ENCODE data around the gene NMRAL1. TPM values are rescaled to one million over a fixed set of nuclear protein-coding genes. Genes with fewer than 3 reads are reported as not detected.

NMRAL1 gene
- total RNA-seq, 1 donor from 2014 or later: 35.3 TPM

GRCh38 chr16:4498546-4499195 is 24.2 kb upstream of the NMRAL1 start:
- Mint-ChIP-seq H3K9me3 (ENCODE audit: unreplicated experiment) (no peaks in the 10 kb centered on the region), H3K4me3 (ENCODE audit: unreplicated experiment) (no peak overlapping the region), H3K27me3 (ENCODE audit: unreplicated experiment) (no peaks in the 10 kb centered on the region), H3K36me3 (ENCODE audit: low read depth, unreplicated experiment) (peaks cover 22% of the 10 kb centered on the region), H3K27ac (ENCODE audit: unreplicated experiment) (peak overlapping the region; percentile 10), H3K4me1 (ENCODE audit: unreplicated experiment) (peaks cover 41% of the 10 kb centered on the region)
- no peak for DNase-seq (ENCODE audit: low spot score)
- no peak for TF ChIP-seq CTCF (IDR thresholded peaks at IDR 0.05; ENCODE audit: unreplicated experiment)

- Mint-ChIP-seq H3K36me3 (ENCODE audit: low read depth, unreplicated experiment) (peaks cover 30% of the 10 kb centered on the region), H3K9me3 (ENCODE audit: unreplicated experiment) (no peaks in the 10 kb centered on the region), H3K27ac (ENCODE audit: unreplicated experiment) (no peak overlapping the region), H3K27me3 (ENCODE audit: unreplicated experiment) (peaks cover 4% of the 10 kb centered on the region), H3K4me1 (ENCODE audit: unreplicated experiment) (peaks cover 30% of the 10 kb centered on the region), H3K4me3 (ENCODE audit: unreplicated experiment) (no peak overlapping the region)
- no peak for TF ChIP-seq CTCF (IDR thresholded peaks at IDR 0.05; ENCODE audit: unreplicated experiment)
- DNase-seq (ENCODE audit: low spot score): no peak
These were observed 21.9 kb upstream of the NMRAL1 start for GRCh38 chr16:4496305-4496704.

GRCh38 chr16:4495766-4496165 is 21.3 kb upstream of the NMRAL1 start:
- H3K27ac Mint-ChIP-seq (ENCODE audit: unreplicated experiment): no peak overlapping the region
- TF ChIP-seq CTCF (IDR thresholded peaks at IDR 0.05; ENCODE audit: unreplicated experiment): no peak
- no peak overlapping the region for H3K4me3 Mint-ChIP-seq (ENCODE audit: unreplicated experiment)
- no peak for DNase-seq (ENCODE audit: low spot score)
- H3K36me3 Mint-ChIP-seq (ENCODE audit: low read depth, unreplicated experiment): peaks cover 29% of the 10 kb centered on the region
- peaks cover 24% of the 10 kb centered on the region for H3K4me1 Mint-ChIP-seq (ENCODE audit: unreplicated experiment)
- peaks cover 4% of the 10 kb centered on the region for H3K27me3 Mint-ChIP-seq (ENCODE audit: unreplicated experiment)
- H3K9me3 Mint-ChIP-seq (ENCODE audit: unreplicated experiment): no peaks in the 10 kb centered on the region

- H3K36me3 Mint-ChIP-seq (ENCODE audit: low read depth, unreplicated experiment): peaks cover 32% of the 10 kb centered on the region
These were observed 20.5 kb upstream of the NMRAL1 start for GRCh38 chr16:4494746-4495490.

More at GRCh38 chr16:4494746-4495490, 20.5 kb upstream of the NMRAL1 start:
- Mint-ChIP-seq H3K4me3 (ENCODE audit: unreplicated experiment) (no peak overlapping the region), H3K27ac (ENCODE audit: unreplicated experiment) (no peak overlapping the region), H3K27me3 (ENCODE audit: unreplicated experiment) (peaks cover 4% of the 10 kb centered on the region), H3K9me3 (ENCODE audit: unreplicated experiment) (no peaks in the 10 kb centered on the region), H3K4me1 (ENCODE audit: unreplicated experiment) (peaks cover 16% of the 10 kb centered on the region)
- TF ChIP-seq CTCF (IDR thresholded peaks at IDR 0.05; ENCODE audit: unreplicated experiment): no peak
- DNase-seq (ENCODE audit: low spot score): no peak

All from endothelial cell (in vitro differentiated cells).